NCI-H226 (cell line): Measurements from ENCODE around the gene BMP5.

Source experiments
- DNase-seq: peaks from one replicate; pipeline ENCODE4 v3.0.0-alpha.2; 2015

The BMP5 gene

GRCh38 chr6:55870181-55870813, 5.1 kb downstream of the BMP5 start:
- no peak for DNase-seq

DNA sequence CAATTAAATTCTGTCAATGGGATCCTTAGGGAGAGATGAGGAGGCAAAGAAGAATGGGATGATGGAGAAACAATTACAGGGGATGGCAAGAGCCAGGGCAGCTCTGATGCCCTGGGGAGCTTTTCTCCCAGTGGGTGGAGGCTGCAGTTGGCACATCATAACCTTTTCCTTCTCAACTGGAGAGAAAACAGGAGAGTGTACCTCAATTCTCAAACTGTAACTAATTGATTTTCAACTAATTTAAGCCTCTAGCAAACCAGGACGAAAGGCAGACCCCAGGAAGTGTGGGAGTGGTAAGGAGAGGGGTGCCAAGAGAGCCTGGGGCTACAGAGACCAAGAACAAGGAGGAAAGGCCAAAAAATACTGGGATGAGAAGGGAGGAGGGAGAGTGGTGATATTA, 5.7 kb downstream of the BMP5 start:
- DNase-seq: peak; percentile 14

- DNase-seq: peak; percentile 28
Measured at GRCh38 chr6:55868771-55869479, 6.5 kb downstream of the BMP5 start.

DNA sequence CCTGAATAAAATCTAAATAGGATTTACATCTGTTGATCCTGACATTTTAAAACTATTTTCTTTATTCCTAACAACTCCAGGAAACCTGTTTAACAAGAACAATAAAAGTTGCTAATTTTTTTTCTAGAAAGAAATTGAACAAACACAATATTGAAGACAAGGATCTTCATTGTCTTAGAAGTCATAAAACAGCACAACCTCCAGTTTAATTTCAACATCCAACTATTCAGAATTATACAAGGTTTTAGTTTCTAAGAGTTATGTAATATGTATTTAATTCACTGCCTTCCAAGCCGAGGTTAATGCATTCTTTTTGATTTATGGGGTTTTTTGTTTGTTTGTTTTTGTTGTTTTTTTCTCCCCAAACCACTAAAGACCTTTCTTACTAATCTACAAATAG, 7.2 kb downstream of the BMP5 start:
- DNase-seq: no peak

DNA sequence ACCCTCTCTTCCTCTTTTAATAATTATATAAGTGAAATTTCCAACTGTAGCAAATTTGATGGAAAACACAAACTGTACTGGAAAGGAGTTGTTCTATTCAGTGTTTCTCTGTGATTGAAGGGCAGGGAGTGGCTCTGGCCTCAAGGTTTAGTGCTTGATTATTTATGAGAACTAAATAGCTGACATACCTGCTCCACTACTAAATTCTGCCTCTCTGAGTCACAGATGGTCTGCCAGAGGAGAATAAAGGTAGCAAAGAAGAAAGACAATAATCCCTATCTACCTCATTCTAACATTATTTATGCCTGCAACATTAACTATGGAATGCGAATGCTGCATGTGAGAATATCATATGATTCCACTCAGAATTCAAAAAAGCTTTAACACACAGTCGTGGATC, 9.3 kb downstream of the BMP5 start:
- peak; percentile 74 for DNase-seq

- DNase-seq: no peak
Measured at GRCh38 chr6:55853008-55854001, 22.1 kb downstream of the BMP5 start.

- no peak for DNase-seq
Measured at GRCh38 chr6:55841341-55841740, 34.0 kb downstream of the BMP5 start.

- DNase-seq: no peak
Measured at GRCh38 chr6:55839080-55839479, 36.3 kb downstream of the BMP5 start.

- no peak for DNase-seq
Measured at GRCh38 chr6:55836945-55837344, 38.4 kb downstream of the BMP5 start.

- DNase-seq: peak; percentile 37
Measured at GRCh38 chr6:55836481-55836880, 38.9 kb downstream of the BMP5 start.

DNA sequence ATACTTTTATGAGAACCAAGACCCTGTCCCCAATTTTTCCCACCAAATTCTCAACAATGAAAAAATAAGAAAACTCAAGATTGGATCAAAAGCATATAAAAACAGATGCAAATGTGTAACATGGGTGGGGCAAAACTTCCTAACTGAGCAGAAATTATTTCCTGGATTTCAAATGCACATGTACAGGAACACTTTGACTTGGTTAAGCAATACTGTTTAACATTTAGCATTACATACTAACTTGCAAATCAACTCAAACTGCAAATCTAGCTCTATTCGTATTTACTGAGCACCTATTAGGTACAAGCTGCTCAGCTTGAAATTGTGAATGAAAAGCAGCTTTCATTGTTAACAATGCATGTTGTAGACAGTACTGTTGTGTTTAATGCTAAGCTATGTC, 40.2 kb downstream of the BMP5 start:
- no peak for DNase-seq

DNA sequence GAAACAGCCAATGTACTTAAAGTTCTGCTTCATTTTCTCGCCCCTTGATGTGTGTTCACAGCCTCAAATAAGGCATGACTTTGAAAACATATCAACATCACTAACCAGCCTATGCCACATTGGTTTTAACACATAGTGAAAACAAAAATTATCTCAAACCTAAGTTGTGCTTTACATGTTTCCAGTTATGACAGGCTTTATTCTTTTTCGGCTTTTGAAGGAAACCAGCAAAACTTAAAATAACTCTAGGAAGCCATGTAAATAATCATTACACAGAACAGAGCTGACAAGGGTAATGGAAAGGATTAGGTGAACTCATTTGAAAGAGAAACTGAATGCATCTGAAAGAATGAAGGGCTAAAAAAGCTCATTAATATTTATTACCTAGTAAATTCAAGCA, 42.1 kb downstream of the BMP5 start:
- no peak for DNase-seq

- no peak for DNase-seq
Measured at GRCh38 chr6:55827818-55828522, 47.4 kb downstream of the BMP5 start.

DNA sequence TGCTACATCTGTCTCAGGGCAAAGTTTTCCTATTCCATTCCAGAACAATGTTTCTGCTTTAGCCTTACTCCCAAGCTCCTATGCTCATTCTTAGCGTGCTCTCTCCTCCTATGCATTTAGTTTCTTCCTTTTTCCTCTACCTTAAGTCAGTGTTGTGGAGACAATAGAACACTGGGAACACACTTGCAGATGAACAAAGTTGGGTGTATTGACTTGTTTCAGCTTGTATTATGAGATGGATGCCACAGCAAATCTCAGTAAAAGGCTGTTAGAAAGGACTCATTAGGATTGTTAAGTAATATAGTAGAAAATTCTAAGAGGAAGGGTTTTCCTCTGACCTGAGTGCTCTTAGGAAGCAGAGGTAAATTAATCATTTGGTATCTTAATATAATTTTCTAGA, 48.4 kb downstream of the BMP5 start:
- no peak for DNase-seq

- DNase-seq: peak; percentile 89
Measured at GRCh38 chr6:55825402-55826051, 49.9 kb downstream of the BMP5 start.

- DNase-seq: peak; percentile 63
Measured at GRCh38 chr6:55822815-55823214, 52.6 kb downstream of the BMP5 start.

GRCh38 chr6:55822005-55822404, 53.4 kb downstream of the BMP5 start:
- DNase-seq: no peak

GRCh38 chr6:55820696-55821095, 54.7 kb downstream of the BMP5 start:
- no peak for DNase-seq

GRCh38 chr6:55819811-55820210, 55.6 kb downstream of the BMP5 start:
- DNase-seq: no peak

GRCh38 chr6:55818482-55818881, 56.9 kb downstream of the BMP5 start:
- no peak for DNase-seq

GRCh38 chr6:55812509-55812908, 62.9 kb downstream of the BMP5 start:
- no peak for DNase-seq

DNA sequence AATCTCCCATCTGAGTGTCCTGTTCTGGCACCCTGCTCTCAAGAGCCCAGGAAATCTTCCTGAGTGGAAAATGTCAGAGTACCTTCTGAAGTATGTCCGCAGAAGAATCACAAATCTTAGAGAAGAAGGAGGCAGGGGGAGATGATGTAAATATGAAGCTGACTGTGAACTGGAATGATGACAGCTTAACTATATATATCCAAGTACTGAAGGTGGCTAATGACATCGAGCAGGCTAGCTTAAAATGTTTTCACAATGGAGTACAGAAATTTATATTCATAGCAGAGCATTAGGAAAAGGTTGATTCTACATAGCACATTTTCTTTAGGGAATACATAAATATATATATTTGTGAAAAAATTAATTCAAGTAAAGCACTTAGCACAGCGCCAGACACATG, 64.3 kb downstream of the BMP5 start:
- no peak for DNase-seq
